ENCODE results near the gene SHLD1.

SHLD1 gene

GRCh38 chr20:5834436-5835005 lies 84.3 kb downstream of the SHLD1 start:
- no peak for TF ChIP-seq CTCF (conservative IDR thresholded peaks at IDR 0.05; ENCODE audit: low read depth, low read length)
- Histone ChIP-seq H3K27ac (no peak overlapping the region), H3K9ac (no peak overlapping the region), H3K4me3 (IDR thresholded peaks at IDR 0.05; ENCODE audit: insufficient read depth, low read depth, low read length) (no peak overlapping the region), H3K27me3 (ENCODE audit: insufficient read depth, low read depth) (no peaks in the 10 kb centered on the region), H4K20me1 (ENCODE audit: insufficient read depth) (no peaks in the 10 kb centered on the region), H3K4me1 (ENCODE audit: low read depth, poor library complexity, severe bottlenecking) (no peaks in the 10 kb centered on the region), H2AFZ (ENCODE audit: low read depth) (no peak overlapping the region), H3K36me3 (ENCODE audit: insufficient read depth) (no peaks in the 10 kb centered on the region), H3K4me2 (no peak overlapping the region), H3K79me2 (ENCODE audit: insufficient read depth, low read depth) (no peaks in the 10 kb centered on the region)

DNA sequence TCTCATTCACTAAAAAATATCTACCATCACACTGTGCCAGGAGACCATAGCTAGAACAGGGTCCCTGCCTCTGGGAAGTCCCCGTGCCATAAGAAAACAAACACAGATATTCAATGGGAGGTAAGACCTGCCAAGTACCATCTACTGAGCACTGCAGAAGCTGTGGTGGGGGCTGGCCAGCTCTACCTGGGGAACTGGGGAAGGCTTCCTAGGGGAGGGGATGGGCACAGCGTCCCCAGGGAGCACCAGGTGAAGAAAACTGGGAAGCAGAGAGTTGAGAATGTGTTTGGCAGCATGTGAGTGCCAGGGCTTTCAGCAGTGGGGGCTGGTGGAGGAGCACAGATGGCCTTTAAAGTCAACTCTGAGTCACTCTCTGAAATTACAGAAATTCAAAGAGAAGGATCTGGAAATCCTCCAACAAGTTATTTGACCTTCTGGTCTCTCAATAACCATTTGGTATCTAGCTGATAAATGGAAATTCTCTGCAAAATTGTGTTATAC lies 85.2 kb downstream of the SHLD1 start:
- Histone ChIP-seq H3K27ac (no peak overlapping the region), H3K9ac (no peak overlapping the region), H3K4me1 (ENCODE audit: low read depth, poor library complexity, severe bottlenecking) (no peaks in the 10 kb centered on the region), H2AFZ (ENCODE audit: low read depth) (no peak overlapping the region), H3K36me3 (ENCODE audit: insufficient read depth) (no peaks in the 10 kb centered on the region), H4K20me1 (ENCODE audit: insufficient read depth) (no peaks in the 10 kb centered on the region), H3K4me2 (no peak overlapping the region), H3K4me3 (IDR thresholded peaks at IDR 0.05; ENCODE audit: insufficient read depth, low read depth, low read length) (no peak overlapping the region), H3K79me2 (ENCODE audit: insufficient read depth, low read depth) (no peaks in the 10 kb centered on the region), H3K27me3 (ENCODE audit: insufficient read depth, low read depth) (no peaks in the 10 kb centered on the region)
- no peak for TF ChIP-seq CTCF (conservative IDR thresholded peaks at IDR 0.05; ENCODE audit: low read depth, low read length)

DNA sequence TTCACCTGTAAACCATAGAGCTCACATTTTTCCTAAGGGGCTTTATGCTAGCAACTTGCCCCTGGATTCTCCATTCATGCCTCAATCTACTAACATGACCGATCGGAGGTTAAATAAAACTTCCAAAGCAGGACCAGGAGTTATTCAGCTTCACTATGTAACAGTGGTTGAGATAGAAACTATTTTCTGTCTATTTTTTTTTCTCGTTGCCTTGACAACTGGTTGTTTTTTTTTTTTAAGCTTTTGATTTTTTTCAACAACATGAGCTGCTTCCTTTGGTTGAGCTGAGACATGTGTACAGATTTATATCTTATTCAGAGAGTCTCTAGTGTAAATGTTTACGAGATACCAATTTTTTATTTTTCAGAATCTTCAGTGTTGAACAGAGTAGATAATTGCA lies 85.7 kb downstream of the SHLD1 start:
- Histone ChIP-seq H3K27ac (no peak overlapping the region), H3K36me3 (ENCODE audit: insufficient read depth) (no peaks in the 10 kb centered on the region), H4K20me1 (ENCODE audit: insufficient read depth) (no peaks in the 10 kb centered on the region), H2AFZ (ENCODE audit: low read depth) (no peak overlapping the region), H3K4me2 (no peak overlapping the region), H3K79me2 (ENCODE audit: insufficient read depth, low read depth) (no peaks in the 10 kb centered on the region), H3K4me3 (IDR thresholded peaks at IDR 0.05; ENCODE audit: insufficient read depth, low read depth, low read length) (no peak overlapping the region), H3K9ac (no peak overlapping the region), H3K27me3 (ENCODE audit: insufficient read depth, low read depth) (no peaks in the 10 kb centered on the region), H3K4me1 (ENCODE audit: low read depth, poor library complexity, severe bottlenecking) (no peaks in the 10 kb centered on the region)
- no peak for TF ChIP-seq CTCF (conservative IDR thresholded peaks at IDR 0.05; ENCODE audit: low read depth, low read length)

- Histone ChIP-seq H2AFZ (ENCODE audit: low read depth) (no peak overlapping the region), H3K4me2 (no peak overlapping the region), H3K27me3 (ENCODE audit: insufficient read depth, low read depth) (no peaks in the 10 kb centered on the region), H4K20me1 (ENCODE audit: insufficient read depth) (no peaks in the 10 kb centered on the region), H3K27ac (no peak overlapping the region), H3K9ac (no peak overlapping the region), H3K36me3 (ENCODE audit: insufficient read depth) (no peaks in the 10 kb centered on the region), H3K79me2 (ENCODE audit: insufficient read depth, low read depth) (no peaks in the 10 kb centered on the region), H3K4me3 (IDR thresholded peaks at IDR 0.05; ENCODE audit: insufficient read depth, low read depth, low read length) (no peak overlapping the region), H3K4me1 (ENCODE audit: low read depth, poor library complexity, severe bottlenecking) (no peaks in the 10 kb centered on the region)
- TF ChIP-seq CTCF (conservative IDR thresholded peaks at IDR 0.05; ENCODE audit: low read depth, low read length) = no peak
Observed at GRCh38 chr20:5836569-5836968, 86.4 kb downstream of the SHLD1 start.

Data from KMS-11 (cell line).